ENCODE results near the gene IFT122.
"Not testable (repeated sequence)": the region's sequence is repeated elsewhere in the genome, so short reads cannot be mapped to it uniquely, and the experiment has no call there.

The IFT122 gene

DNA sequence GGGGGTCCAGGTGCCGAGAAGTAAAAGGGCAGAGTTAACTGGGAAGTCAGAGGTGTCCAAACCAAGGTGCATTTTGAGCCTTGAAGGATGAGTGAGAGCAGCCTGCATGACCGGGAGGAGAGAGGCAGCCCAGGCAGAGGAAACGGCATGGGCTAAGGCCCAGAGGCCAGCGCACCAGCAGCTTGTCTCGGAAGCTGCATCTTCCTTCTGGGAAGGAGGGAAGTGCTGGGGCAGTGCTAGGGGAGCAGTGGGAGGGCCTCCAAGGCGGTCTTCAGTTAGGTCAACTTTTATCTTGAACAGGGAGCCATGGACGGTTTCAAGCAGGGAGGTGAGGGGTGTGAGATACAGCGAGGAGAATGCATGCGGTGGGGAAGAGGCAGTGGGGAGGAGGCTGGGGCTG, 104.0 kb downstream of the IFT122 start:
- Histone ChIP-seq H3K4me2 (ENCODE audit: low read length) (no peak overlapping the region), H3K9ac (ENCODE audit: low read length) (no peak overlapping the region), H2AFZ (ENCODE audit: low read length) (no peak overlapping the region), H3K4me1 (ENCODE audit: insufficient read depth, low read length, severe bottlenecking) (no peaks in the 10 kb centered on the region), H3K79me2 (ENCODE audit: insufficient read depth, low read length) (no peaks in the 10 kb centered on the region), H3K36me3 (ENCODE audit: insufficient read depth, low read length) (no peaks in the 10 kb centered on the region), H3F3A (ENCODE audit: insufficient read depth, low read length) (no peaks in the 10 kb centered on the region), H3K27ac (ENCODE audit: low read depth, low read length, poor library complexity, severe bottlenecking) (no peak overlapping the region), H3K27me3 (ENCODE audit: insufficient read depth, low read length) (peaks cover 4% of the 10 kb centered on the region; the same call in 1 of the 2 replicates), H4K20me1 (ENCODE audit: insufficient read depth, low read length) (no peaks in the 10 kb centered on the region), H3K9me2 (ENCODE audit: low read depth, low read length) (no peaks in the 10 kb centered on the region), H3K9me3 (ENCODE audit: low read length) (no peaks in the 10 kb centered on the region), H3K4me3 (ENCODE audit: low read depth, low read length, poor library complexity, severe bottlenecking) (no peak overlapping the region)
- TF ChIP-seq, protein P1, sequence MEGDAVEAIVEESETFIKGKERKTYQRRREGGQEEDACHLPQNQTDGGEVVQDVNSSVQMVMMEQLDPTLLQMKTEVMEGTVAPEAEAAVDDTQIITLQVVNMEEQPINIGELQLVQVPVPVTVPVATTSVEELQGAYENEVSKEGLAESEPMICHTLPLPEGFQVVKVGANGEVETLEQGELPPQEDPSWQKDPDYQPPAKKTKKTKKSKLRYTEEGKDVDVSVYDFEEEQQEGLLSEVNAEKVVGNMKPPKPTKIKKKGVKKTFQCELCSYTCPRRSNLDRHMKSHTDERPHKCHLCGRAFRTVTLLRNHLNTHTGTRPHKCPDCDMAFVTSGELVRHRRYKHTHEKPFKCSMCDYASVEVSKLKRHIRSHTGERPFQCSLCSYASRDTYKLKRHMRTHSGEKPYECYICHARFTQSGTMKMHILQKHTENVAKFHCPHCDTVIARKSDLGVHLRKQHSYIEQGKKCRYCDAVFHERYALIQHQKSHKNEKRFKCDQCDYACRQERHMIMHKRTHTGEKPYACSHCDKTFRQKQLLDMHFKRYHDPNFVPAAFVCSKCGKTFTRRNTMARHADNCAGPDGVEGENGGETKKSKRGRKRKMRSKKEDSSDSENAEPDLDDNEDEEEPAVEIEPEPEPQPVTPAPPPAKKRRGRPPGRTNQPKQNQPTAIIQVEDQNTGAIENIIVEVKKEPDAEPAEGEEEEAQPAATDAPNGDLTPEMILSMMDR (IDR thresholded peaks at IDR 0.05; ENCODE audit: low read length): no peak
- no peak for TF ChIP-seq EZH2 (IDR thresholded peaks at IDR 0.05; ENCODE audit: borderline replicate concordance, low read length)

DNA sequence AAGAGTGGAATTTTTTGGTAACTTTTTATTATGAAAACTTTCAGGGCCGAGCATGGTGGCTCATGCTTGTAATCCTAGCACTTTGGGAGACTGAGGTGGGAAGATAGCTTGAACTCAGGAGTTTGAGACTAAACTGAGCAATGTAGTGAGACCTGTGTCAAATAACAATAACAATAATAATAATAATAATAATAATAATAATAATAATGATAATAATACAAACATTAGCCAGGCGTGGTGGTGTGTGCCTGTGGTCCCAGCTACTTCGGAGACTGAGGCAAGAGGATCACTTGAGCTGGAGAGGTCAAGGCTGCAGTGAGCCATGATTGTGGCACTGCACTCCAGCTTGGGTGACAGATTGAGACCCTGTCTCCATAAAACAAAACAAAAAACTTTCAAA, 105.9 kb downstream of the IFT122 start:
- not testable (repeated sequence) for H3K9me2 ChIP-seq (ENCODE audit: low read depth, low read length); H3K9ac ChIP-seq (ENCODE audit: low read length); H2AFZ ChIP-seq (ENCODE audit: low read length); H4K20me1 ChIP-seq (ENCODE audit: insufficient read depth, low read length); H3K27me3 ChIP-seq (ENCODE audit: insufficient read depth, low read length); H3K27ac ChIP-seq (ENCODE audit: low read depth, low read length, poor library complexity, severe bottlenecking); H3K4me1 ChIP-seq (ENCODE audit: insufficient read depth, low read length, severe bottlenecking); H3K4me2 ChIP-seq (ENCODE audit: low read length); H3F3A ChIP-seq (ENCODE audit: insufficient read depth, low read length); H3K79me2 ChIP-seq (ENCODE audit: insufficient read depth, low read length); H3K36me3 ChIP-seq (ENCODE audit: insufficient read depth, low read length); H3K4me3 ChIP-seq (ENCODE audit: low read depth, low read length, poor library complexity, severe bottlenecking); H3K9me3 ChIP-seq (ENCODE audit: low read length)

DNA sequence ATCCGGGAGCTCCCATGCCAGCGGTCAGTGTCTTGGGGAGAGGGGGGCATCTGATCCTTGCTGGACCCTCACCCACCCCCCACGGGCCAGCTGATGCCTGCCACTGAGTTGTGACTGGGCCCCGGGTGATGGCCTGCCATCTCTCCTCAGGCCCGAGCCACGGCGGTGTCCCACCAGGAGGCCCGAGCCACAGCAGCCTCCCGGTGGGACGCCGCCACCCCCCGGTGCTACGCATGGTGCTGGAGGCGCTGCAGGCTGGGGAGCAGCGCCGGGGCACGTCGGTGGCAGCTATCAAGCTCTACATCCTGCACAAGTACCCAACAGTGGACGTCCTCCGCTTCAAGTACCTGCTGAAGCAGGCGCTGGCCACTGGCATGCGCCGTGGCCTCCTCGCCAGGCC, 107.2 kb downstream of the IFT122 start:
- H3K4me3 ChIP-seq (ENCODE audit: low read depth, low read length, poor library complexity, severe bottlenecking): no peak overlapping the region
- no peak overlapping the region for H3K27ac ChIP-seq (ENCODE audit: low read depth, low read length, poor library complexity, severe bottlenecking)
- H3K9me2 ChIP-seq (ENCODE audit: low read depth, low read length): no peaks in the 10 kb centered on the region
- no peak overlapping the region for H3K9ac ChIP-seq (ENCODE audit: low read length)
- no peaks in the 10 kb centered on the region for H3K4me1 ChIP-seq (ENCODE audit: insufficient read depth, low read length, severe bottlenecking)
- H3K27me3 ChIP-seq (ENCODE audit: insufficient read depth, low read length): no peaks in the 10 kb centered on the region; the same call in 1 of the 2 replicates
- H3K79me2 ChIP-seq (ENCODE audit: insufficient read depth, low read length): no peaks in the 10 kb centered on the region
- H2AFZ ChIP-seq (ENCODE audit: low read length): no peak overlapping the region
- H4K20me1 ChIP-seq (ENCODE audit: insufficient read depth, low read length): no peaks in the 10 kb centered on the region
- H3F3A ChIP-seq (ENCODE audit: insufficient read depth, low read length): no peaks in the 10 kb centered on the region
- no peak for TF ChIP-seq EZH2 (IDR thresholded peaks at IDR 0.05; ENCODE audit: borderline replicate concordance, low read length)
- TF ChIP-seq, protein P1 (IDR thresholded peaks at IDR 0.05; ENCODE audit: low read length): no peak
- H3K36me3 ChIP-seq (ENCODE audit: insufficient read depth, low read length): no peaks in the 10 kb centered on the region
- no peaks in the 10 kb centered on the region for H3K9me3 ChIP-seq (ENCODE audit: low read length)
- H3K4me2 ChIP-seq (ENCODE audit: low read length): no peak overlapping the region

DNA sequence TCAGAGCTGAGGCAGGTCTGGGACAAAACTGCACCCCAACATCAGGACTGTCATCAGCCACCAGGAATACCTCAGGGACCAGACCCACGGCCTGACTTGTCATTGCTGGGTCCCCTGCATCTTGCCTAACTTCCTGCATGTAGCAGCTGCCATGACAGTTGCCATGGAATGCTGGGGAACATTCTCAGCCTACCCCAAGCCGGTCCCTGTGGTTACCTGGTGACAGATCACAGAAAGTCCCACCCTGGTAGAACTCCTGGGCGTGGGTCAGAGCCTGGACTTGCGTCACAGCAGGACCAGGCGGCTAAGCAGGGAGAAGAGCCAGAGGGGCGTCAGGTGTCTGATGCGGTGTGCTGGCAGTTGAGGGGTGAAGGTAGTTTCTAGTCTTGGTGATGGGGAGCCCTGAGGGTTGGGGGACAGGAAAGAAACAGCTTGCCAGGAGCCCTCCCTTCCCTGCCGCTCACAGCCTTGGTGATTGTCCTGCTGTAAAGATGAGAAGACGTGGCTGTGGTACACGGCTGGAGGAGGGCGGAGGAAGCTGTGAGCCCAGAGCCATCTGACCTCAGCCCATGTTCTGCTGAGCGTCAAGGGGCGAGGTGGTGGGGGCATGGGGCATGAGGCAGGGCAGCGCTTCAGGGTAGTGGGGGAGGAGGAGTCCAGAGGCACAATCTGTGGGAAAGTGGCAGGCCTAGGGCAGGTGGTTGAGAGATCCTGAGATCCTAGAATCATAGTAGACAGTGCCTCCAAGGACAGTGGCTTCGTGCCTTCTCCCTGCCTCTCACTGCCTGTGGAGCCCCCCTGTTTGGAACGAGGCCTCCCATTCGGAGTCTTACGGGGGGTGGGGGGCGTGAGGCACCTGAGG, 108.3 kb downstream of the IFT122 start:
- no peaks in the 10 kb centered on the region for H4K20me1 ChIP-seq (ENCODE audit: insufficient read depth, low read length)
- no peaks in the 10 kb centered on the region for H3K36me3 ChIP-seq (ENCODE audit: insufficient read depth, low read length)
- peaks cover 7% of the 10 kb centered on the region; the same call in 1 of the 2 replicates for H3K27me3 ChIP-seq (ENCODE audit: insufficient read depth, low read length)
- H3K79me2 ChIP-seq (ENCODE audit: insufficient read depth, low read length): no peaks in the 10 kb centered on the region
- H3F3A ChIP-seq (ENCODE audit: insufficient read depth, low read length): no peaks in the 10 kb centered on the region
- no peak overlapping the region for H3K27ac ChIP-seq (ENCODE audit: low read depth, low read length, poor library complexity, severe bottlenecking)
- no peaks in the 10 kb centered on the region for H3K9me3 ChIP-seq (ENCODE audit: low read length)
- no peak overlapping the region for H3K4me2 ChIP-seq (ENCODE audit: low read length)
- H2AFZ ChIP-seq (ENCODE audit: low read length): no peak overlapping the region
- no peaks in the 10 kb centered on the region for H3K9me2 ChIP-seq (ENCODE audit: low read depth, low read length)
- no peaks in the 10 kb centered on the region for H3K4me1 ChIP-seq (ENCODE audit: insufficient read depth, low read length, severe bottlenecking)
- TF ChIP-seq EZH2 (IDR thresholded peaks at IDR 0.05; ENCODE audit: borderline replicate concordance, low read length): no peak
- TF ChIP-seq, protein P1 (IDR thresholded peaks at IDR 0.05; ENCODE audit: low read length): no peak
- H3K4me3 ChIP-seq (ENCODE audit: low read depth, low read length, poor library complexity, severe bottlenecking): no peak overlapping the region
- no peak overlapping the region for H3K9ac ChIP-seq (ENCODE audit: low read length)
